ENCODE results near the gene IL2RA. TPM values are rescaled to one million over a fixed set of nuclear protein-coding genes. Genes with fewer than 3 reads are reported as not detected.

The IL2RA gene
- total and polyA plus RNA-seq, 2 donors (not counting 1 experiment from before 2014, with no cell fraction given) = 7.2 to 56.7 TPM

- peak overlapping the region; percentile 97 for H3K27ac Mint-ChIP-seq
- Histone ChIP-seq H3K4me2 (replicated peaks; ENCODE audit: low read depth, low read length, poor library complexity, severe bottlenecking) (peak overlapping the region; percentile 78), H3K36me3 (replicated peaks in 1 of 2; ENCODE audit: control extremely low read depth in 1 of 2, control insufficient read depth in 1 of 2, extremely low read depth in 1 of 2, insufficient read depth in 2 of 2, low read length in 1 of 2) (no peaks in the 10 kb centered on the region), H3K4me1 (ENCODE audit: control insufficient read depth in 2 of 2, insufficient read depth in 2 of 2, low read length in 2 of 2) (peaks cover 31 to 41% of the 10 kb centered on the region in 2 donors), H3K4me3 (ENCODE audit: control extremely low read depth in 1 of 5, extremely low read depth in 1 of 5, insufficient read depth in 1 of 5, low read depth in 2 of 5, low read length in 4 of 5) (peak overlapping the region in 4 of 5 experiments; percentile 9 to 52 (median 26)), H3K9ac (ENCODE audit: low read length) (peak overlapping the region; percentile 33), H3K9me3 (ENCODE audit: control extremely low read depth in 1 of 3, control insufficient read depth in 2 of 3, insufficient read depth in 1 of 3, low read length in 2 of 3) (no peaks in the 10 kb centered on the region), H4K20me1 (ENCODE audit: control insufficient read depth, insufficient read depth, low read length, poor library complexity, severe bottlenecking) (peaks cover 23% of the 10 kb centered on the region), H2AFZ (ENCODE audit: insufficient read depth, low read depth, low read length, poor library complexity, severe bottlenecking) (peak overlapping the region; percentile 82), H3K27me3 (replicated peaks in 1 of 4; ENCODE audit: control extremely low read depth in 1 of 4, control insufficient read depth in 3 of 4, insufficient read depth in 4 of 4, low read length in 3 of 4) (no peaks in the 10 kb centered on the region), H3K27ac (ENCODE audit: low read length in 2 of 2) (peak overlapping the region; percentile 60 to 74), H3K79me2 (ENCODE audit: control insufficient read depth, insufficient read depth, low read length) (peaks cover 27% of the 10 kb centered on the region)
- H3K27me3 Mint-ChIP-seq = no peaks in the 10 kb centered on the region
- intact Hi-C loops (cut with micrococcal nuclease) = loop anchor here (1.0 to 5.0 kb wide), 6 partner anchors 17 to 591 kb away; no protein-coding TSS in a partner anchor
- ChIA-PET POLR2A (interaction anchor here (0.7 to 1.9 kb wide), 9 partner anchors 11 to 110 kb away, joined by 3 to 28 read pairs (median 10); partner anchors contain the start of gene IL2RA), CTCF (interaction anchor here (0.6 to 7.8 kb wide), 48 partner anchors 10 to 594 kb away, joined by 3 to 186 read pairs (median 5); partner anchors contain the start of genes ANKRD16, FBH1, IL15RA and IL2RA)
- peak overlapping the region; percentile 72 for H3K4me3 Mint-ChIP-seq
- no peak for TF ChIP-seq EZH2 (IDR thresholded peaks at IDR 0.05; ENCODE audit: borderline replicate concordance, insufficient read depth, low read depth, low read length, poor library complexity, severe bottlenecking)
- TF ChIP-seq, protein P1, sequence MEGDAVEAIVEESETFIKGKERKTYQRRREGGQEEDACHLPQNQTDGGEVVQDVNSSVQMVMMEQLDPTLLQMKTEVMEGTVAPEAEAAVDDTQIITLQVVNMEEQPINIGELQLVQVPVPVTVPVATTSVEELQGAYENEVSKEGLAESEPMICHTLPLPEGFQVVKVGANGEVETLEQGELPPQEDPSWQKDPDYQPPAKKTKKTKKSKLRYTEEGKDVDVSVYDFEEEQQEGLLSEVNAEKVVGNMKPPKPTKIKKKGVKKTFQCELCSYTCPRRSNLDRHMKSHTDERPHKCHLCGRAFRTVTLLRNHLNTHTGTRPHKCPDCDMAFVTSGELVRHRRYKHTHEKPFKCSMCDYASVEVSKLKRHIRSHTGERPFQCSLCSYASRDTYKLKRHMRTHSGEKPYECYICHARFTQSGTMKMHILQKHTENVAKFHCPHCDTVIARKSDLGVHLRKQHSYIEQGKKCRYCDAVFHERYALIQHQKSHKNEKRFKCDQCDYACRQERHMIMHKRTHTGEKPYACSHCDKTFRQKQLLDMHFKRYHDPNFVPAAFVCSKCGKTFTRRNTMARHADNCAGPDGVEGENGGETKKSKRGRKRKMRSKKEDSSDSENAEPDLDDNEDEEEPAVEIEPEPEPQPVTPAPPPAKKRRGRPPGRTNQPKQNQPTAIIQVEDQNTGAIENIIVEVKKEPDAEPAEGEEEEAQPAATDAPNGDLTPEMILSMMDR (IDR thresholded peaks at IDR 0.05) = peak; percentile 88
- peak; percentile 38 for ATAC-seq (ENCODE audit: low read depth)
- 6% methylated on average over 16 of the region's 19 CpGs for WGBS (ENCODE audit: insufficient coverage)
- peak; percentile 90 for DNase-seq
- H3K9me3 Mint-ChIP-seq (ENCODE audit: insufficient read depth) = no peaks in the 10 kb centered on the region
- peaks cover 47% of the 10 kb centered on the region for H3K4me1 Mint-ChIP-seq
These were observed 24.4 kb upstream of the IL2RA start for GRCh38 chr10:6086375-6087233.
